Mucosa of stomach (tissue), 1 donor: Measurements from ENCODE around the gene SAMD4B.
A peak's percentile ranks its signal among the peaks of the same experiment; 100 is the strongest.

Source experiments
- H3K27me3 ChIP-seq: one replicate; pipeline ENCODE4 v1.7.0; 2013; ENCODE audit warnings: mild to moderate bottlenecking, low read length; ENCODE audit not compliant: control insufficient read depth, insufficient read depth
- H3K36me3 ChIP-seq: one replicate; pipeline ENCODE4 v1.7.0; 2013; ENCODE audit warnings: low read length; ENCODE audit not compliant: control insufficient read depth, insufficient read depth
- H3K4me1 ChIP-seq: one replicate; pipeline ENCODE4 v1.7.0; 2013; ENCODE audit warnings: mild to moderate bottlenecking, low read length; ENCODE audit not compliant: control insufficient read depth, insufficient read depth
- H3K4me3 ChIP-seq: one replicate; pipeline ENCODE4 v1.7.0; 2013; ENCODE audit warnings: low read length
- H3K9ac ChIP-seq: one replicate; pipeline ENCODE4 v1.7.0; 2013; ENCODE audit warnings: mild to moderate bottlenecking, low read length, moderate library complexity
- H3K9me3 ChIP-seq: one replicate; pipeline ENCODE4 v1.7.0; 2013; ENCODE audit warnings: mild to moderate bottlenecking, low read length, moderate library complexity; ENCODE audit not compliant: control insufficient read depth
- donor health status: Pancreatic carcinoma.

The SAMD4B gene

GRCh38 chr19:39317476-39317875 is 24.7 kb upstream of the SAMD4B start:
- H3K4me1 ChIP-seq, result peaks cover 6% of the 10 kb centered on the region
- no peak overlapping the region for H3K4me3 ChIP-seq
- no peak overlapping the region for H3K9ac ChIP-seq
- H3K9me3 ChIP-seq, result no peaks in the 10 kb centered on the region
- H3K27me3 ChIP-seq, result peaks cover 11% of the 10 kb centered on the region
- no peaks in the 10 kb centered on the region for H3K36me3 ChIP-seq

GRCh38 chr19:39318071-39318470 is 24.1 kb upstream of the SAMD4B start:
- Histone ChIP-seq H3K27me3 (peaks cover 11% of the 10 kb centered on the region), H3K4me3 (no peak overlapping the region), H3K4me1 (peaks cover 6% of the 10 kb centered on the region), H3K9me3 (no peaks in the 10 kb centered on the region), H3K36me3 (no peaks in the 10 kb centered on the region), H3K9ac (no peak overlapping the region)

- Histone ChIP-seq H3K36me3 (no peaks in the 10 kb centered on the region), H3K9me3 (no peaks in the 10 kb centered on the region), H3K9ac (no peak overlapping the region), H3K27me3 (peaks cover 11% of the 10 kb centered on the region), H3K4me3 (no peak overlapping the region), H3K4me1 (peaks cover 6% of the 10 kb centered on the region)
These were observed 23.5 kb upstream of the SAMD4B start for GRCh38 chr19:39318690-39319089.

- no peak overlapping the region for H3K4me3 ChIP-seq
These were observed 22.9 kb upstream of the SAMD4B start for GRCh38 chr19:39319098-39319891.

GRCh38 chr19:39319892-39320248 is 22.4 kb upstream of the SAMD4B start:
- Histone ChIP-seq H3K27me3 (peaks cover 11% of the 10 kb centered on the region), H3K9me3 (no peaks in the 10 kb centered on the region), H3K4me1 (peaks cover 6% of the 10 kb centered on the region), H3K36me3 (no peaks in the 10 kb centered on the region), H3K4me3 (no peak overlapping the region), H3K9ac (peak overlapping the region; percentile 18)

More at GRCh38 chr19:39319098-39319891, 22.9 kb upstream of the SAMD4B start:
- no peak overlapping the region for H3K9ac ChIP-seq
- no peaks in the 10 kb centered on the region for H3K9me3 ChIP-seq
- no peaks in the 10 kb centered on the region for H3K36me3 ChIP-seq
- peaks cover 6% of the 10 kb centered on the region for H3K4me1 ChIP-seq
- H3K27me3 ChIP-seq, result peaks cover 11% of the 10 kb centered on the region

GRCh38 chr19:39321117-39321831 is 20.9 kb upstream of the SAMD4B start:
- no peaks in the 10 kb centered on the region for H3K9me3 ChIP-seq
- peaks cover 11% of the 10 kb centered on the region for H3K27me3 ChIP-seq
- no peak overlapping the region for H3K9ac ChIP-seq
- no peak overlapping the region for H3K4me3 ChIP-seq
- H3K36me3 ChIP-seq, result no peaks in the 10 kb centered on the region
- peaks cover 6% of the 10 kb centered on the region for H3K4me1 ChIP-seq

GRCh38 chr19:39321832-39322176 is 20.4 kb upstream of the SAMD4B start:
- no peak overlapping the region for H3K4me3 ChIP-seq
- H3K27me3 ChIP-seq, result peaks cover 11% of the 10 kb centered on the region
- H3K36me3 ChIP-seq, result no peaks in the 10 kb centered on the region
- H3K9ac ChIP-seq, result no peak overlapping the region
- H3K9me3 ChIP-seq, result no peaks in the 10 kb centered on the region
- H3K4me1 ChIP-seq, result peaks cover 6% of the 10 kb centered on the region

GRCh38 chr19:39324242-39324842 is 17.9 kb upstream of the SAMD4B start:
- no peaks in the 10 kb centered on the region for H3K9me3 ChIP-seq
- no peak overlapping the region for H3K9ac ChIP-seq
- no peaks in the 10 kb centered on the region for H3K36me3 ChIP-seq
- peaks cover 11% of the 10 kb centered on the region for H3K27me3 ChIP-seq
- H3K4me1 ChIP-seq, result peaks cover 6% of the 10 kb centered on the region
- H3K4me3 ChIP-seq, result no peak overlapping the region

- H3K36me3 ChIP-seq, result no peaks in the 10 kb centered on the region
- H3K27me3 ChIP-seq, result peaks cover 7% of the 10 kb centered on the region
- no peaks in the 10 kb centered on the region for H3K9me3 ChIP-seq
- H3K4me1 ChIP-seq, result no peaks in the 10 kb centered on the region
- H3K9ac ChIP-seq, result no peak overlapping the region
- no peak overlapping the region for H3K4me3 ChIP-seq
These were observed 16.2 kb upstream of the SAMD4B start for GRCh38 chr19:39325778-39326665.

- no peaks in the 10 kb centered on the region for H3K9me3 ChIP-seq
- H3K4me1 ChIP-seq, result no peaks in the 10 kb centered on the region
- H3K27me3 ChIP-seq, result no peaks in the 10 kb centered on the region
- H3K4me3 ChIP-seq, result no peak overlapping the region
- no peaks in the 10 kb centered on the region for H3K36me3 ChIP-seq
- no peak overlapping the region for H3K9ac ChIP-seq
These were observed 14.7 kb upstream of the SAMD4B start for GRCh38 chr19:39327363-39328045.

- H3K36me3 ChIP-seq, result no peaks in the 10 kb centered on the region
- H3K27me3 ChIP-seq, result no peaks in the 10 kb centered on the region
- no peaks in the 10 kb centered on the region for H3K4me1 ChIP-seq
- no peaks in the 10 kb centered on the region for H3K9me3 ChIP-seq
- H3K9ac ChIP-seq, result no peak overlapping the region
- H3K4me3 ChIP-seq, result no peak overlapping the region
These were observed 14.0 kb upstream of the SAMD4B start for GRCh38 chr19:39328046-39328705.
